Loucy (cell line): ENCODE measurements around the gene SLC25A13.

Experiments
- H2AFZ ChIP-seq: fragments of 200-600 bp; sonication (generic); 2 replicates; pipeline ENCODE4 v1.6.0; 2016; ENCODE audit warnings: antibody characterized with exemption, mild to moderate bottlenecking, low read length, moderate library complexity
- H3F3A ChIP-seq: fragments of 200-600 bp; 2 replicates; pipeline ENCODE4 v1.6.0; 2016; ENCODE audit warnings: antibody characterized with exemption, low read depth, mild to moderate bottlenecking
- H3K27me3 ChIP-seq: fragments of 200-600 bp; sonication (generic); 2 replicates; pipeline ENCODE4 v1.6.1; 2014; ENCODE audit warnings: low read length, mild to moderate bottlenecking; ENCODE audit not compliant: insufficient read depth, poor library complexity, severe bottlenecking
- H3K36me3 ChIP-seq: fragments of 200-600 bp; sonication (generic); 2 replicates; pipeline ENCODE4 v1.6.1; 2016; ENCODE audit warnings: low read length; ENCODE audit not compliant: insufficient read depth
- H3K4me1 ChIP-seq: fragments of 200-600 bp; sonication (generic); 2 replicates; pipeline ENCODE4 v1.5.1; 2014; ENCODE audit warnings: low read length, mild to moderate bottlenecking; ENCODE audit not compliant: insufficient read depth, poor library complexity, severe bottlenecking
- H3K4me2 ChIP-seq: fragments of 200-600 bp; sonication (generic); 2 replicates; pipeline ENCODE4 v1.6.0; 2014; ENCODE audit warnings: antibody characterized with exemption, low read length, low read depth, mild to moderate bottlenecking; ENCODE audit not compliant: poor library complexity, severe bottlenecking
- H3K4me3 ChIP-seq: fragments of 200-600 bp; sonication (generic); 2 replicates; pipeline ENCODE4 v1.5.1; 2014; ENCODE audit warnings: low read length, mild to moderate bottlenecking, mixed read lengths; ENCODE audit not compliant: poor library complexity, severe bottlenecking
- H3K79me2 ChIP-seq: fragments of 200-600 bp; sonication (generic); 2 replicates; pipeline ENCODE4 v1.6.1; 2014; ENCODE audit warnings: low read length; ENCODE audit not compliant: insufficient read depth
- H3K9ac ChIP-seq: fragments of 200-600 bp; sonication (generic); 2 replicates; pipeline ENCODE4 v1.6.0; 2014; ENCODE audit warnings: mild to moderate bottlenecking, low read depth, low read length, moderate library complexity; ENCODE audit not compliant: poor library complexity, severe bottlenecking
- H3K9me2 ChIP-seq: fragments of 200-600 bp; sonication (generic); replicated peaks from 2 replicates; pipeline ENCODE4 v1.6.1; 2016; ENCODE audit warnings: low read depth, low read length, mixed read lengths
- H3K9me3 ChIP-seq: fragments of 200-600 bp; sonication (generic); 2 replicates; pipeline ENCODE4 v1.6.1; 2014; ENCODE audit warnings: mild to moderate bottlenecking, antibody characterized with exemption, low read length, low read depth; ENCODE audit not compliant: insufficient read depth
- H4K20me1 ChIP-seq: fragments of 200-600 bp; sonication (generic); 2 replicates; pipeline ENCODE4 v1.6.0; 2014; ENCODE audit warnings: antibody characterized with exemption, low read length, mild to moderate bottlenecking; ENCODE audit not compliant: insufficient read depth, poor library complexity, severe bottlenecking
- CTCF ChIP-seq: fragments of 200-600 bp; sonication (generic); conservative IDR thresholded peaks from 2 replicates; pipeline ENCODE4 v1.5.1; 2014; ENCODE audit warnings: mild to moderate bottlenecking, antibody characterized with exemption, low read length
- EZH2phosphoT487 ChIP-seq: fragments of 200-600 bp; IDR thresholded peaks from 2 replicates; pipeline ENCODE4 v1.6.1; 2018; ENCODE audit warnings: antibody characterized with exemption, mild to moderate bottlenecking, moderate library complexity, borderline replicate concordance

Gene SLC25A13

GRCh38 chr7:96089511-96089910, 232.4 kb downstream of the SLC25A13 start:
- Histone ChIP-seq H2AFZ (no peak overlapping the region), H3K79me2 (no peaks in the 10 kb centered on the region), H3F3A (no peaks in the 10 kb centered on the region), H3K4me1 (no peaks in the 10 kb centered on the region), H3K4me2 (no peak overlapping the region), H4K20me1 (no peaks in the 10 kb centered on the region), H3K9me3 (no peaks in the 10 kb centered on the region), H3K9ac (no peak overlapping the region), H3K9me2 (no peaks in the 10 kb centered on the region), H3K36me3 (no peaks in the 10 kb centered on the region), H3K27me3 (no peaks in the 10 kb centered on the region), H3K4me3 (no peak overlapping the region)
- no peak for TF ChIP-seq EZH2phosphoT487
- no peak for TF ChIP-seq CTCF

- H3K36me3 ChIP-seq = no peaks in the 10 kb centered on the region
- no peak for TF ChIP-seq EZH2phosphoT487
- no peak for TF ChIP-seq CTCF
- no peaks in the 10 kb centered on the region for H3K27me3 ChIP-seq
- H3K9me2 ChIP-seq = no peaks in the 10 kb centered on the region
- no peak overlapping the region for H2AFZ ChIP-seq
- H3K4me2 ChIP-seq = no peak overlapping the region
- no peaks in the 10 kb centered on the region for H3K79me2 ChIP-seq
- H3K4me1 ChIP-seq = no peaks in the 10 kb centered on the region
- H3K9ac ChIP-seq = no peak overlapping the region
- no peaks in the 10 kb centered on the region for H4K20me1 ChIP-seq
- no peaks in the 10 kb centered on the region for H3K9me3 ChIP-seq
- H3K4me3 ChIP-seq = no peak overlapping the region
- no peaks in the 10 kb centered on the region for H3F3A ChIP-seq
Observed at GRCh38 chr7:96088579-96088978, 233.3 kb downstream of the SLC25A13 start.

- H3K27me3 ChIP-seq = no peaks in the 10 kb centered on the region
- H3K9me2 ChIP-seq = no peaks in the 10 kb centered on the region
- no peaks in the 10 kb centered on the region for H3K79me2 ChIP-seq
- no peaks in the 10 kb centered on the region for H3K9me3 ChIP-seq
- H3F3A ChIP-seq = no peaks in the 10 kb centered on the region
- H3K4me1 ChIP-seq = no peaks in the 10 kb centered on the region
- H3K4me2 ChIP-seq = no peak overlapping the region
- TF ChIP-seq CTCF (no peak), EZH2phosphoT487 (no peak)
- H3K36me3 ChIP-seq = no peaks in the 10 kb centered on the region
- H2AFZ ChIP-seq = no peak overlapping the region
- no peak overlapping the region for H3K9ac ChIP-seq
- no peak overlapping the region for H3K4me3 ChIP-seq
- H4K20me1 ChIP-seq = no peaks in the 10 kb centered on the region
Observed at GRCh38 chr7:96085953-96086352, 235.9 kb downstream of the SLC25A13 start.
